Stomach smooth muscle (tissue), 2 donors: ENCODE data around the gene SPOCD1.

Source experiments
- H3K27ac ChIP-seq: one replicate; pipeline ENCODE4 v1.7.0; 2013; ENCODE audit warnings: mild to moderate bottlenecking, low read length, inconsistent platforms
- H3K27me3 ChIP-seq, 2 donors: one replicate each; pipeline ENCODE4 v1.7.0; 2013; ENCODE audit warnings: low read length in 2 of 2; ENCODE audit not compliant: insufficient read depth in 2 of 2, control insufficient read depth in 1 of 2
- H3K36me3 ChIP-seq, 2 donors: one replicate each; pipeline ENCODE4 v1.7.0; 2013; ENCODE audit warnings: low read length in 2 of 2; ENCODE audit not compliant: control insufficient read depth in 2 of 2, insufficient read depth in 2 of 2
- H3K4me1 ChIP-seq: one replicate; pipeline ENCODE4 v1.7.0; 2013; ENCODE audit warnings: low read length; ENCODE audit not compliant: control insufficient read depth, insufficient read depth
- H3K4me3 ChIP-seq, 2 donors: one replicate each; pipeline ENCODE4 v1.7.0; 2013; ENCODE audit warnings: low read length in 2 of 2
- H3K9ac ChIP-seq, 2 donors: one replicate each; pipeline ENCODE4 v1.7.0; 2013; ENCODE audit warnings: low read length in 2 of 2, mild to moderate bottlenecking in 1 of 2
- H3K9me3 ChIP-seq, 2 donors: one replicate each; pipeline ENCODE4 v1.7.0; 2013; ENCODE audit warnings: low read length in 2 of 2; ENCODE audit not compliant: control insufficient read depth in 2 of 2
- donor health status: healthy.
- donor health status: Pancreatic carcinoma.

SPOCD1 gene

GRCh38 chr1:31780632-31781031 lies 35.2 kb downstream of the SPOCD1 start:
- no peaks in the 10 kb centered on the region for H3K36me3 ChIP-seq
- H3K9me3 ChIP-seq = no peaks in the 10 kb centered on the region
- peaks cover 0 to 8% of the 10 kb centered on the region in 2 donors for H3K27me3 ChIP-seq

GRCh38 chr1:31779687-31780086 lies 36.1 kb downstream of the SPOCD1 start:
- no peak overlapping the region for H3K27ac ChIP-seq
- peaks cover 10% of the 10 kb centered on the region for H3K4me1 ChIP-seq
- H3K9ac ChIP-seq = no peak overlapping the region
- no peaks in the 10 kb centered on the region for H3K9me3 ChIP-seq
- H3K27me3 ChIP-seq = peaks cover 4 to 12% of the 10 kb centered on the region in 2 donors
- no peaks in the 10 kb centered on the region for H3K36me3 ChIP-seq
- H3K4me3 ChIP-seq = no peak overlapping the region

More at GRCh38 chr1:31780632-31781031, 35.2 kb downstream of the SPOCD1 start:
- peaks cover 10% of the 10 kb centered on the region for H3K4me1 ChIP-seq
- no peak overlapping the region for H3K4me3 ChIP-seq
- no peak overlapping the region for H3K9ac ChIP-seq
- H3K27ac ChIP-seq = no peak overlapping the region

GRCh38 chr1:31778763-31779488 lies 36.9 kb downstream of the SPOCD1 start:
- no peaks in the 10 kb centered on the region for H3K36me3 ChIP-seq
- H3K27ac ChIP-seq = no peak overlapping the region
- peaks cover 11 to 19% of the 10 kb centered on the region in 2 donors for H3K27me3 ChIP-seq
- H3K4me3 ChIP-seq = no peak overlapping the region
- peaks cover 10% of the 10 kb centered on the region for H3K4me1 ChIP-seq
- no peaks in the 10 kb centered on the region for H3K9me3 ChIP-seq
- no peak overlapping the region for H3K9ac ChIP-seq

GRCh38 chr1:31776516-31776915 lies 39.3 kb downstream of the SPOCD1 start:
- Histone ChIP-seq H3K4me3 (no peak overlapping the region), H3K9ac (no peak overlapping the region), H3K9me3 (no peaks in the 10 kb centered on the region), H3K36me3 (no peaks in the 10 kb centered on the region), H3K4me1 (peaks cover 20% of the 10 kb centered on the region), H3K27ac (no peak overlapping the region), H3K27me3 (peaks cover 35 to 40% of the 10 kb centered on the region in 2 donors)

- Histone ChIP-seq H3K4me1 (peaks cover 16% of the 10 kb centered on the region), H3K36me3 (no peaks in the 10 kb centered on the region), H3K9me3 (no peaks in the 10 kb centered on the region), H3K27ac (no peak overlapping the region), H3K4me3 (no peak overlapping the region), H3K9ac (no peak overlapping the region), H3K27me3 (peaks cover 39 to 45% of the 10 kb centered on the region in 2 donors)
Measured at GRCh38 chr1:31776032-31776431, 39.8 kb downstream of the SPOCD1 start.

GRCh38 chr1:31775210-31775999 lies 40.4 kb downstream of the SPOCD1 start:
- Histone ChIP-seq H3K4me3 (no peak overlapping the region), H3K9ac (no peak overlapping the region), H3K4me1 (peaks cover 16% of the 10 kb centered on the region), H3K27me3 (peaks cover 39 to 46% of the 10 kb centered on the region in 2 donors), H3K27ac (no peak overlapping the region), H3K9me3 (no peaks in the 10 kb centered on the region), H3K36me3 (no peaks in the 10 kb centered on the region)

GRCh38 chr1:31774495-31774894 lies 41.3 kb downstream of the SPOCD1 start:
- H3K4me3 ChIP-seq = no peak overlapping the region
- no peak overlapping the region for H3K27ac ChIP-seq
- no peaks in the 10 kb centered on the region for H3K36me3 ChIP-seq
- no peaks in the 10 kb centered on the region for H3K9me3 ChIP-seq
- no peak overlapping the region for H3K9ac ChIP-seq
- peaks cover 39 to 47% of the 10 kb centered on the region in 2 donors for H3K27me3 ChIP-seq
- H3K4me1 ChIP-seq = peaks cover 21% of the 10 kb centered on the region

- Histone ChIP-seq H3K27me3 (peaks cover 39 to 50% of the 10 kb centered on the region in 2 donors), H3K27ac (no peak overlapping the region), H3K9me3 (no peaks in the 10 kb centered on the region), H3K4me1 (peaks cover 22% of the 10 kb centered on the region), H3K9ac (no peak overlapping the region), H3K4me3 (no peak overlapping the region), H3K36me3 (no peaks in the 10 kb centered on the region)
Measured at GRCh38 chr1:31773861-31774260, 42.0 kb downstream of the SPOCD1 start.

GRCh38 chr1:31772669-31773248 lies 43.1 kb downstream of the SPOCD1 start:
- Histone ChIP-seq H3K27ac (no peak overlapping the region), H3K4me1 (peaks cover 22% of the 10 kb centered on the region), H3K9me3 (no peaks in the 10 kb centered on the region), H3K4me3 (peak overlapping the region; percentile 5 to 63), H3K27me3 (peaks cover 39 to 51% of the 10 kb centered on the region in 2 donors), H3K36me3 (no peaks in the 10 kb centered on the region), H3K9ac (no peak overlapping the region)

GRCh38 chr1:31771891-31772668 lies 43.7 kb downstream of the SPOCD1 start:
- no peaks in the 10 kb centered on the region for H3K36me3 ChIP-seq
- H3K9me3 ChIP-seq = no peaks in the 10 kb centered on the region
- peak overlapping the region; percentile 5 to 63 for H3K4me3 ChIP-seq
- peaks cover 39 to 48% of the 10 kb centered on the region in 2 donors for H3K27me3 ChIP-seq
- H3K27ac ChIP-seq = no peak overlapping the region
- H3K4me1 ChIP-seq = peaks cover 22% of the 10 kb centered on the region
- no peak overlapping the region for H3K9ac ChIP-seq
